SU-DHL-6 (cell line): ENCODE data around the gene PKIB.

Experiments used
- H2AFZ ChIP-seq: fragments of 200-600 bp; sonication (generic); 2 replicates; pipeline ENCODE4 v1.6.1; 2014; ENCODE audit warnings: low read depth, mild to moderate bottlenecking, moderate library complexity, mixed read lengths, antibody characterized with exemption, low read length; ENCODE audit not compliant: severe bottlenecking
- H3F3A ChIP-seq: fragments of 200-600 bp; shearing (Covaris generic); 2 replicates; pipeline ENCODE4 v1.6.0; 2016; ENCODE audit warnings: antibody characterized with exemption, mild to moderate bottlenecking; ENCODE audit not compliant: insufficient read depth
- H3K27ac ChIP-seq: fragments of 200-600 bp; sonication (generic); 2 replicates; pipeline ENCODE4 v1.5.1; 2016; ENCODE audit warnings: low read depth, mild to moderate bottlenecking, low read length, moderate library complexity, mixed read lengths
- H3K27me3 ChIP-seq: fragments of 200-600 bp; sonication (generic), shearing (Covaris generic); 2 replicates; pipeline ENCODE4 v1.6.0; 2014; ENCODE audit warnings: mild to moderate bottlenecking, low read length
- H3K36me3 ChIP-seq: fragments of 200-600 bp; sonication (generic); 2 replicates; pipeline ENCODE4 v1.6.1; 2014; ENCODE audit warnings: mild to moderate bottlenecking, low read length, mixed read lengths
- H3K4me2 ChIP-seq: fragments of 300-600, 200-600 bp; shearing (Covaris generic), sonication (generic); 2 replicates; pipeline ENCODE4 v1.6.0; 2014; ENCODE audit warnings: low read length, low read depth, mild to moderate bottlenecking; ENCODE audit not compliant: poor library complexity, severe bottlenecking
- H3K4me3 ChIP-seq: fragments of 200-600 bp; sonication (generic); 2 replicates; pipeline ENCODE4 v1.5.1; 2014; ENCODE audit warnings: antibody characterized with exemption, low read length, mild to moderate bottlenecking, mixed read lengths; ENCODE audit not compliant: insufficient read depth, poor library complexity, severe bottlenecking
- H3K79me2 ChIP-seq: fragments of 200-600 bp; sonication (generic); 2 replicates; pipeline ENCODE4 v1.6.1; 2014; ENCODE audit warnings: mild to moderate bottlenecking, low read length, moderate library complexity; ENCODE audit not compliant: insufficient read depth
- H3K9ac ChIP-seq: fragments of 200-600 bp; sonication (generic); 2 replicates; pipeline ENCODE4 v1.7.0; 2014; ENCODE audit warnings: mild to moderate bottlenecking, low read length
- H3K9me2 ChIP-seq: fragments of 200-600 bp; sonication (generic); replicated peaks from 2 replicates; pipeline ENCODE4 v1.6.1; 2014; ENCODE audit warnings: low read length; ENCODE audit not compliant: insufficient read depth
- H3K9me3 ChIP-seq: fragments of 200-600 bp; sonication (generic); 2 replicates; pipeline ENCODE4 v1.6.1; 2014; ENCODE audit warnings: low read length, mixed read lengths; ENCODE audit not compliant: insufficient read depth
- H4K20me1 ChIP-seq: fragments of 200-600 bp; sonication (generic); 2 replicates; pipeline ENCODE4 v1.6.1; 2014; ENCODE audit warnings: low read depth, mild to moderate bottlenecking, antibody characterized with exemption, low read length, moderate library complexity, mixed read lengths
- EZH2phosphoT487 ChIP-seq: fragments of 200-600 bp; sonication (generic), shearing (Covaris generic); conservative IDR thresholded peaks from 2 replicates; pipeline ENCODE4 v1.6.1; 2018; ENCODE audit warnings: mild to moderate bottlenecking, antibody characterized with exemption, low read length, moderate library complexity, mixed read lengths
- TF ChIP-seq, protein P1 (sequence below): fragments of 200-600 bp; sonication (generic); IDR thresholded peaks from one replicate; pipeline ENCODE4 v1.5.1; 2017; ENCODE audit warnings: antibody characterized with exemption, mild to moderate bottlenecking, low read length, moderate library complexity; ENCODE audit not compliant: insufficient read depth, poor library complexity, severe bottlenecking

The PKIB gene

DNA sequence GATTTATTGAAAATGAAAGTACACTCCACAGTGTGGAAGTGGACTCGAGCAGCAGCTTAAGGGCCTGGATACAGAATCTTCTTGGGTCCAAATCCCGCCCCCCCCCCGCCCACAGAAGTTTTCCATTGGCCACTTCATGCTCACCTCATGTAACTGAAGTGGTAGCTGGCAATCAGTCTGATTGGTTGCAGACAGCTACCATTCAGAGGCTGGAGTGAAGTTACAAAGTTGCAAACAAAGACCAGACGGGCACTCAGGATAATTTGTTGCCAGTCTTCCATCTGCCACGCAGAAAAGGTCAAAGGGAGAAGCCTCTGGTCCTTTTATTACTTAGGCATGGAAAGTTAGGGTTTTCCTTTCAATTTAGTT, 143.5 kb downstream of the PKIB start:
- Histone ChIP-seq H3K27me3 (no peaks in the 10 kb centered on the region), H3K9me2 (no peaks in the 10 kb centered on the region), H3K4me3 (no peak overlapping the region)

DNA sequence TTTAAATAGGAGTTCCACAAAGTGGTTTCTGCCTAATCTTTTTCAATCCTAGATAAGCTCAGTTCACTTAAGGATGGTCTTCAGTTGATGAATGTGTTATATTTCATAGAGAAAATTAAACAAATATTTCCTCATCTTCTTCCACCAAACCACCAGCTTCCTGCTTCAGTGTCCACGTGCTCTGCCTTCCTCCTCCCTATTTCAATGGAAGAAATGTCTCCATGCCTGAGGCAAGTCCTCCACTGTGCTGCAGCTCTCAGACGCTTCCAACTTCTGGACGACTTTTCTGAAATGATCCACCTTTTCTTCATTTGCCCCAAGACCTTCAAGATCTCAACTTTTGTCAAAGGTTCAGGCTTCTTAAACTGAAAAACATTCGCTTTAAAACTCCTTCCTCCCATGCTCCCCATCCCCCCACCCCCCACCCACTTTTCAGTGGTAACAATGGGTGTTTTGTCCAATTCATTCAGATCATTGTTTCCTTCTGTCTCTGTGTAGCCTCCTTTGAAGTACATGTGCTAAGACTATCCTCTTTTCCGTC, 144.1 kb downstream of the PKIB start:
- Histone ChIP-seq H3F3A (no peaks in the 10 kb centered on the region), H3K27me3 (no peaks in the 10 kb centered on the region), H3K4me2 (no peak overlapping the region), H4K20me1 (no peaks in the 10 kb centered on the region), H3K9me3 (no peaks in the 10 kb centered on the region), H3K9me2 (no peaks in the 10 kb centered on the region), H3K9ac (no peak overlapping the region), H2AFZ (no peak overlapping the region), H3K79me2 (no peaks in the 10 kb centered on the region), H3K36me3 (no peaks in the 10 kb centered on the region), H3K27ac (no peak overlapping the region), H3K4me3 (no peak overlapping the region)
- TF ChIP-seq, protein P1, sequence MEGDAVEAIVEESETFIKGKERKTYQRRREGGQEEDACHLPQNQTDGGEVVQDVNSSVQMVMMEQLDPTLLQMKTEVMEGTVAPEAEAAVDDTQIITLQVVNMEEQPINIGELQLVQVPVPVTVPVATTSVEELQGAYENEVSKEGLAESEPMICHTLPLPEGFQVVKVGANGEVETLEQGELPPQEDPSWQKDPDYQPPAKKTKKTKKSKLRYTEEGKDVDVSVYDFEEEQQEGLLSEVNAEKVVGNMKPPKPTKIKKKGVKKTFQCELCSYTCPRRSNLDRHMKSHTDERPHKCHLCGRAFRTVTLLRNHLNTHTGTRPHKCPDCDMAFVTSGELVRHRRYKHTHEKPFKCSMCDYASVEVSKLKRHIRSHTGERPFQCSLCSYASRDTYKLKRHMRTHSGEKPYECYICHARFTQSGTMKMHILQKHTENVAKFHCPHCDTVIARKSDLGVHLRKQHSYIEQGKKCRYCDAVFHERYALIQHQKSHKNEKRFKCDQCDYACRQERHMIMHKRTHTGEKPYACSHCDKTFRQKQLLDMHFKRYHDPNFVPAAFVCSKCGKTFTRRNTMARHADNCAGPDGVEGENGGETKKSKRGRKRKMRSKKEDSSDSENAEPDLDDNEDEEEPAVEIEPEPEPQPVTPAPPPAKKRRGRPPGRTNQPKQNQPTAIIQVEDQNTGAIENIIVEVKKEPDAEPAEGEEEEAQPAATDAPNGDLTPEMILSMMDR, result no peak
- no peak for TF ChIP-seq EZH2phosphoT487

More for the DNA sequence above, 143.5 kb downstream of the PKIB start:
- Histone ChIP-seq H3K27ac (no peak overlapping the region), H3K9ac (no peak overlapping the region), H4K20me1 (no peaks in the 10 kb centered on the region), H3K4me2 (no peak overlapping the region), H3K79me2 (no peaks in the 10 kb centered on the region), H3K36me3 (no peaks in the 10 kb centered on the region), H3K9me3 (no peaks in the 10 kb centered on the region), H3F3A (no peaks in the 10 kb centered on the region), H2AFZ (no peak overlapping the region)
- no peak for TF ChIP-seq EZH2phosphoT487
- TF ChIP-seq, protein P1, result no peak

DNA sequence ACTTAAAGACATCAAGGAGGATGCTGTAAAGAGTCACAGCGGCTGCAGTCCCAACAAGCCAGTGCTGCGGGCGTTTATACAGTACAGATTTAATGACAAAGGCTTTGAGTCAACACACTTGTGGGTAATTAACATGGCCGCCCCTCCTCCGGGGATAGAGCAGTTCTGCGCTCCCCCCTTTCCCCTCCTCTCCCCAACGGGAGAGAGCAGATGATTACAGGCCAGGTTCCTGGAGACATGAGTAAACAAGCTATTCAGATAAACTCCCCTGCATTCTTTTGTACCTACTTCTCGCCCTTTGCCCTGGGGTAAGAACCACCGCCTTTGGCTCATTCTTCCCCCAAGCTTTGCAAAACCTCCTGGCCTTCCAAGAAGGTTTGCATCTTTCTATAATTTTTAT, 145.7 kb downstream of the PKIB start:
- H3K4me3 ChIP-seq, result no peak overlapping the region
- H3K27ac ChIP-seq, result no peak overlapping the region
- no peak overlapping the region for H2AFZ ChIP-seq
- H3F3A ChIP-seq, result no peaks in the 10 kb centered on the region
- H3K9me3 ChIP-seq, result no peaks in the 10 kb centered on the region
- H3K9me2 ChIP-seq, result no peaks in the 10 kb centered on the region
- no peaks in the 10 kb centered on the region for H3K36me3 ChIP-seq
- no peaks in the 10 kb centered on the region for H3K79me2 ChIP-seq
- TF ChIP-seq EZH2phosphoT487, result no peak
- TF ChIP-seq, protein P1, result no peak
- no peaks in the 10 kb centered on the region for H3K27me3 ChIP-seq
- no peaks in the 10 kb centered on the region for H4K20me1 ChIP-seq
- H3K9ac ChIP-seq, result no peak overlapping the region
- no peak overlapping the region for H3K4me2 ChIP-seq

DNA sequence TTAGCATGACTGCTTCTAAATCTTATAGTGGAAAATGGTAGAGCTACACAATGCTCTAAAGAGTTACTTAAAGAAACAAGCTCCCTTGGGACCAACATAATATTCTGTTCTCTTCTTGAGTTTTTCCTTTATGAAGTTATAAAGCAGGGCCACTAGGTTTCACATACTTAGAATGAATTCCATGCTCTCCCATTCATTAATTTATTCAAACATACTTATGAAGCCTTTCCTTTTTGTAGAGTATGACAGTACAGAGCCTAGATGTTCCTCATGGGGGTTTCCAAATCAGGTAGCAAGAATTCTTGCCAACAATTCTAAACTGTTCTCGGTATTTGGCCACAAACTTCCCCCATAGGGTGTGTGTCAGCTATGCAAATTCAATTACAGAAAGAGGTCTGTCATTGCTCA, 148.7 kb downstream of the PKIB start:
- TF ChIP-seq, protein P1, result no peak
- no peak for TF ChIP-seq EZH2phosphoT487
- no peaks in the 10 kb centered on the region for H3K27me3 ChIP-seq
- H3K79me2 ChIP-seq, result no peaks in the 10 kb centered on the region
- H3K4me2 ChIP-seq, result no peak overlapping the region
- no peaks in the 10 kb centered on the region for H3K9me2 ChIP-seq
- H3F3A ChIP-seq, result no peaks in the 10 kb centered on the region
- H3K4me3 ChIP-seq, result no peak overlapping the region
- no peaks in the 10 kb centered on the region for H3K9me3 ChIP-seq
- no peaks in the 10 kb centered on the region for H3K36me3 ChIP-seq
- no peak overlapping the region for H3K9ac ChIP-seq
- no peak overlapping the region for H3K27ac ChIP-seq
- H2AFZ ChIP-seq, result no peak overlapping the region
- H4K20me1 ChIP-seq, result no peaks in the 10 kb centered on the region
